Measurements from ENCODE around the gene MCOLN2.

DNA sequence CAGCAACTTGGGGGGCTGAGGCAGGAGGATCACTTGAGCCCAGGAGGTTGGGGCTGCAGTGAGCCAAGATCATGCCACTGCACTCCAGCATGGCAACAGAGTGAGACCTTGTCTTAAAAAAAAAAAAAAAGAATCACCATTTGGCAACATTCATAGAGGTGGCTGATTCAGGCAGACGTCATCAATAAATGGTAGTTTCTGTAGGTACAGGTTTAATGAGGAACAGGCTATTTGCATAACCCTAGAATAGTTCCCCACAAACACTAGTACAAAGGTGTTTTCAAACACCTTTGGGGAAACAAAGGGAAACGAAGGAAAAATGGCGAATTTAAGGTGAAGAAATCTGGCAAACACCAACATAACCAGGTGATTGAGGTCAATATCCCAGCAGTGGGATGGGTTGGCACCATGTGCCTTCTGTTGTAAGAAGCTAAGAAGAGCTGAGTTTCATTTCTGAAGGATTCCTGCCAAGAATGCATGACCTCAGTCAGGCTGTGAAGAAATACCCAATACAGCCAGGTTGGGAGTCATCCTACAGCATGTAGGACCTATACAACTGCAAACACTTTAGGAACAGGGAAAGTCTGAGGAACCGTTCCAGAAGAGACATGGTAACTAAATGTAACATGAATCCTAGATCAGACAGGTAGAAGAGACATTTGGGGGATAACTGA, 109.5 kb downstream of the MCOLN2 start:
- TF ChIP-seq, protein P1, sequence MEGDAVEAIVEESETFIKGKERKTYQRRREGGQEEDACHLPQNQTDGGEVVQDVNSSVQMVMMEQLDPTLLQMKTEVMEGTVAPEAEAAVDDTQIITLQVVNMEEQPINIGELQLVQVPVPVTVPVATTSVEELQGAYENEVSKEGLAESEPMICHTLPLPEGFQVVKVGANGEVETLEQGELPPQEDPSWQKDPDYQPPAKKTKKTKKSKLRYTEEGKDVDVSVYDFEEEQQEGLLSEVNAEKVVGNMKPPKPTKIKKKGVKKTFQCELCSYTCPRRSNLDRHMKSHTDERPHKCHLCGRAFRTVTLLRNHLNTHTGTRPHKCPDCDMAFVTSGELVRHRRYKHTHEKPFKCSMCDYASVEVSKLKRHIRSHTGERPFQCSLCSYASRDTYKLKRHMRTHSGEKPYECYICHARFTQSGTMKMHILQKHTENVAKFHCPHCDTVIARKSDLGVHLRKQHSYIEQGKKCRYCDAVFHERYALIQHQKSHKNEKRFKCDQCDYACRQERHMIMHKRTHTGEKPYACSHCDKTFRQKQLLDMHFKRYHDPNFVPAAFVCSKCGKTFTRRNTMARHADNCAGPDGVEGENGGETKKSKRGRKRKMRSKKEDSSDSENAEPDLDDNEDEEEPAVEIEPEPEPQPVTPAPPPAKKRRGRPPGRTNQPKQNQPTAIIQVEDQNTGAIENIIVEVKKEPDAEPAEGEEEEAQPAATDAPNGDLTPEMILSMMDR (IDR thresholded peaks at IDR 0.05) = no peak
- no peak for TF ChIP-seq POLR2A (IDR thresholded peaks at IDR 0.05)

All from prostate gland (tissue), 2 donors.